NT2/D1 (cell line): Measurements from ENCODE around the gene SCO1.

Experiments used
- SUZ12 ChIP-seq: IDR thresholded peaks from 2 replicates; pipeline ENCODE4 v1.6.1; 2011; ENCODE audit not compliant: insufficient read length, insufficient read depth; ENCODE audit errors: extremely low read depth
- YY1 ChIP-seq: IDR thresholded peaks from 2 replicates; pipeline ENCODE4 v1.6.1; 2011; ENCODE audit not compliant: insufficient read length, insufficient read depth
- ZNF274 ChIP-seq: IDR thresholded peaks from 2 replicates; pipeline ENCODE4 v1.6.1; 2011; ENCODE audit warnings: mild to moderate bottlenecking, low read depth, low read length

GRCh38 chr17:10663231-10663630 lies 34.1 kb downstream of the SCO1 start:
- TF ChIP-seq YY1 (no peak), ZNF274 (no peak), SUZ12 (no peak)
